Epithelial cell of esophagus (primary cell): Measurements from ENCODE around the gene TMEM91.
"Not testable (repeated sequence)": the region's sequence is repeated elsewhere in the genome, so short reads cannot be mapped to it uniquely, and the experiment has no call there.

Experiments used
- DNase-seq: peaks from one replicate; pipeline ENCODE4 v3.0.0; 2010; ENCODE audit warnings: low read depth
- H3K4me3 ChIP-seq: 2 replicates; pipeline ENCODE4 v1.5.1; 2011; ENCODE audit warnings: mild to moderate bottlenecking, low read length, control low read depth
- TF ChIP-seq, protein P1 (sequence below): IDR thresholded peaks from 2 replicates; pipeline ENCODE4 v1.5.1; 2011; ENCODE audit warnings: low read depth, mild to moderate bottlenecking, low read length, control low read depth, inconsistent platforms; ENCODE audit not compliant: insufficient read depth; ENCODE audit errors: missing control alignments

Gene TMEM91

DNA sequence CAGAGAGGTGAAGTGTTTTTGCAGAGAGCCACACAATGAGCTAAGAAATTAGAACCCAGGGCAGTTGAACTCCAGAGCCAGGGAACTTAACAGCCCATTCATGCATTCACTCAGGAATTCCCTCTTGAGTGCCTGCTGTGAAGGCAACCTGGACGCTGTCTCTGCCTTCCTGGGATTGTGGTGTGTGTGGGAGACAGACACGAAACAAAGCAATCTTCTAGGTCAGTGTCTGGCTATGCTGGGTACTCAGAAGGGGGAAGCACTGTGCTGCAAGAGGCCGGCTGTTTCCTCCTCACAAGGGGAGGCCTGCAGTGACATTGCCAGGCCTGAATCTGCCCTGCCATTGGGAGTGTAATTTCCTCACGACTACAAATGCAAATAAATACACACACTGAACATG lies 30.9 kb downstream of the TMEM91 start:
- DNase-seq: no peak
- TF ChIP-seq, protein P1, sequence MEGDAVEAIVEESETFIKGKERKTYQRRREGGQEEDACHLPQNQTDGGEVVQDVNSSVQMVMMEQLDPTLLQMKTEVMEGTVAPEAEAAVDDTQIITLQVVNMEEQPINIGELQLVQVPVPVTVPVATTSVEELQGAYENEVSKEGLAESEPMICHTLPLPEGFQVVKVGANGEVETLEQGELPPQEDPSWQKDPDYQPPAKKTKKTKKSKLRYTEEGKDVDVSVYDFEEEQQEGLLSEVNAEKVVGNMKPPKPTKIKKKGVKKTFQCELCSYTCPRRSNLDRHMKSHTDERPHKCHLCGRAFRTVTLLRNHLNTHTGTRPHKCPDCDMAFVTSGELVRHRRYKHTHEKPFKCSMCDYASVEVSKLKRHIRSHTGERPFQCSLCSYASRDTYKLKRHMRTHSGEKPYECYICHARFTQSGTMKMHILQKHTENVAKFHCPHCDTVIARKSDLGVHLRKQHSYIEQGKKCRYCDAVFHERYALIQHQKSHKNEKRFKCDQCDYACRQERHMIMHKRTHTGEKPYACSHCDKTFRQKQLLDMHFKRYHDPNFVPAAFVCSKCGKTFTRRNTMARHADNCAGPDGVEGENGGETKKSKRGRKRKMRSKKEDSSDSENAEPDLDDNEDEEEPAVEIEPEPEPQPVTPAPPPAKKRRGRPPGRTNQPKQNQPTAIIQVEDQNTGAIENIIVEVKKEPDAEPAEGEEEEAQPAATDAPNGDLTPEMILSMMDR: no peak
- no peak overlapping the region for H3K4me3 ChIP-seq

DNA sequence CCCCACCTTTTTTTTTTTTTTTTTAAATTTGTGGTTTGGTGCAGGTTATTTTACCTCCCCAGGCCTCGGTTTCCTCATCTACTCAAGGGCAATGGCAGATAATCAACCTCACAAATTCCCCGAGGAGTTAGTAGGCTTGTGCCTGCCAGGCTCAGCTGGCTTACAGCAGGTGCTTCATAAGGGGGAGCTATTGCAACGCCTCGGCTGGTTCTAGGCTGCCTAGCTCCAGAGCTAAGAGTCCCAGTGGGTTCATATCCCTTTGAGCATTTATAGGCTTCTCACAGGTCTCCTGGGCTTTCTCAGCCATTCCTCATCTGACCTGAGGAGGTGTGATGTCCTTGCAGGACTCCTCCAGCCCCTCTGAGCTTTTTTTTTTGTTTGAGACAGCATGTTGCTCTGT lies 31.9 kb downstream of the TMEM91 start:
- no peak for DNase-seq
- H3K4me3 ChIP-seq: no peak overlapping the region
- TF ChIP-seq, protein P1: no peak

DNA sequence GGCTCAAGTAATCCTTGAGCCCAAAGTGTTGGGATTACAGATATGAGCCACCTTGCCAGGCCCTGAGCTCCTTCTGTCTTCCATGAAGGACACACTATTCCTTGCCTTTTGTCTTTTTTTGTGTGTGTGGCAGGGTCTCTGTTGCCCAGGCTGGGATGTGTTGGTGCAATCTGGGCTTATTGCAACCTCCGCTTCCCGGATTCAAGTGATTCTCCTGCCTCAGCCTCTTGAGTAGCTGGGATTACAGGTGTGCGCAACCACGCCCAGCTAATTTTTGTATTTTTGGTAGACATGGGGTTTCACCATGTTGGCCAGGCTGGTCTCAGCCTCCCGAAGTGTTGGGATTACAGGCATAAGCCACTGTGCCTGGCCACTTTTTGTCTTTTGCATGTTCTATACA lies 32.5 kb downstream of the TMEM91 start:
- not testable (repeated sequence) for H3K4me3 ChIP-seq

DNA sequence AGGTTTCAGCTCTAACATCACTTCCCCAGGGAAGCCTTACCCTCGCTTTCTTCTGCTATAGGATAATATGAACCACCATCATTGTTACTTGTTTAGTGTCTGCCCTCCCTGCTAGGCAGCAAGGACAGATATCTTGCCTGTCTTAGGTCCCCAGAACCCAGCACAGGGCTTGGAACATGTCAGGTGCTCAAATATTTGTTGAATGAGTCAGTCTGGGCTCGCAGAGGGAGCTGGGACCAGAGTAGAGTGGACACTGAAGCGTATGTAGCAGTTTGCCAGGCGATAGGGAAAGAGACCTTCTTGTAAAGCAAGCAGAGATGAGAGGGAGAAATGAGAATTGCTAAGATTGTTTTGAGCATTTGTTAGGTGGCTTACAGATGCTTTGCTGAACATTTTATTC lies 33.0 kb downstream of the TMEM91 start:
- H3K4me3 ChIP-seq: no peak overlapping the region
- DNase-seq: peak; percentile 67
- TF ChIP-seq, protein P1: no peak

More for the DNA sequence above, 32.5 kb downstream of the TMEM91 start:
- not testable (repeated sequence) for DNase-seq

DNA sequence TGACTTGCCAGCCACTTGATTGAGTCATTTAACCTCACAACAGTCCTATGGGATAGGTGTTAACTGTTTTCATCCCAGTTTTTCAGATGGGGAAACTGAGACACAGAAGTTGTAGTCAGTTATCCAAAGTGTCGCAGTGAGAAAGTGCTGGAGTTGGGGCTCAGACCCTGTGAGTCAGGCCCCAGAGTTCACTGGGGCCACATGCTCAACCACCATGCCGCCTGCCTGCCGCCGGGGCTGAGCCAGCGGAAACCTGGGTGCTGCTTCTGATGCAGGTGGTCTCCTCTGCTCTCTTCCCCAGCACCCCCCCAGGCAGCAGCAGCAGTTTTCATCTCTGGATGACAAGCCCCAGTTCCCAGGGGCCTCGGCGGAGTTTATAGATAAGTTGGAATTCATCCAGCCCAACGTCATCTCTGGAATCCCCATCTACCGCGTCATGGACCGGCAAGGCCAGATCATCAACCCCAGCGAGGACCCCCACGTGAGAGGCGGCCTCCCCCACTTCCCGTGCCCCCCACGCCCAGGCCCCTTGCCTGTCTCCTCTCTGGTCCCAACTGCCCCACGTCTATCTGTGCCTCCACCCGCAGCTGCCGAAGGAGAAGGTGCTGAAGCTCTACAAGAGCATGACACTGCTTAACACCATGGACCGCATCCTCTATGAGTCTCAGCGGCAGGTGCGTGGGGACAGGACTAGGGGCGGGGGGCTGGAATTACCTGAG lies 34.2 kb downstream of the TMEM91 start:
- H3K4me3 ChIP-seq: no peak overlapping the region
- TF ChIP-seq, protein P1: no peak
- DNase-seq: no peak

DNA sequence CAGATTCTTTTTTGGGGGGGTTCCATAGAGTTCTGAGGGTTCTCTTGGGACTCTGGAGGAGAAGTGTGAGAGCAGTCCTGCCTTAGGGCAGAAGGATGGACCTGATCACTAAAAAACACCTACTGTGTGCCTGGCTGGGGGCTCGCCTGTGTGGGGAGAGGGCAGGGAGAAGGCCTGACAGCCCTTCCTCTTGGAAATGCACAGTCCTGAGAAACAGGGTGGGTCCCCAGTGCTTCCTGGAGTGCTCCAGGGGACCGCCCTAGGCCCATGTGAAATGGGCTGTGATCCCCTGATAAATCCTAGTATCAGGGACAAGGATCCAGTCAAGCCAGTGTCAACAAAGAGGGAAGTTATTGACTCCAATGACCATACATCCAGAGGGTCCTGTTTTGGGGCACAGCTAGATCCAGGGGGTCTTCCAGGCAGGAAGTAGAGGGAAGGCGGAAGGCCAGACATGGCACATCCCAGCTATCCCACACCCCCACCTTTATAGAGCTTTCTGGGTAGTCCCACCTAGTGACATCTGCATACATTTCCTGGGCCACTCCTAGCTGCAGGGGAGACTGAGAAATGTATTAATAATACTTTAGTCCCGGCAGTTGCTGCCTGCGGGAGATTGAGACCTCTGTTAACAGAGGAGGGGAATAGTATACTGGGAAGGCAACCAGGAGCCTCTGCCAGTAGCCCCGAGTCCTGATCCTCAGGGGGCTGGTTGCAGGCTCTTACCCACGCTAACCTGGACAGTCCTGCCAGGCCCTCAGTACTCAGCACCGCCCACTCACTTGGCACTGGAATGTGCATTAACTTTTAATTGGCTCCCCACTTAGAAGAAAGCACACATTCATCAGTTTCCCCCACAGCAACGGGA lies 35.0 kb downstream of the TMEM91 start:
- TF ChIP-seq, protein P1: no peak

DNA sequence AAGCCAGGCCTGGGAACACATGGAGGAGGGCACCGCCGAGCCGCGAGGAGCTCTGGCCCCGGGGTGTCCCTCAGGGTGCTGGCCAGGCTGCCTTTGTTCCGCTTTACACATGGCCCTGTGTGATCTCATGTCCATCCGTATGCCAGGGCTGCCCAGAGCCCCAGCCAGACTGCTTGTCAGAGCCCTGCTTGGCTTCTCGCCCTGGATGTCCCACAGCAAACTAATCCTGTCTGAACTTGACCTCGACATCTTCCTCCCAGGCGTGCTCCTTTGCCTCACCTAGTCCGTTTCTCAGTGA lies 35.6 kb downstream of the TMEM91 start:
- H3K4me3 ChIP-seq: no peak overlapping the region
- TF ChIP-seq, protein P1: no peak
- peak; percentile 40 for DNase-seq

More for the DNA sequence above, 35.0 kb downstream of the TMEM91 start:
- DNase-seq: no peak
- H3K4me3 ChIP-seq: no peak overlapping the region
